ENCODE data around the gene BRD4. TPM values are rescaled to one million over a fixed set of nuclear protein-coding genes. Genes with fewer than 3 reads are reported as not detected.

BRD4 gene
- total RNA-seq, 6 donors from 2014 or later: 41.9 to 117 (median 79.3) TPM

DNA sequence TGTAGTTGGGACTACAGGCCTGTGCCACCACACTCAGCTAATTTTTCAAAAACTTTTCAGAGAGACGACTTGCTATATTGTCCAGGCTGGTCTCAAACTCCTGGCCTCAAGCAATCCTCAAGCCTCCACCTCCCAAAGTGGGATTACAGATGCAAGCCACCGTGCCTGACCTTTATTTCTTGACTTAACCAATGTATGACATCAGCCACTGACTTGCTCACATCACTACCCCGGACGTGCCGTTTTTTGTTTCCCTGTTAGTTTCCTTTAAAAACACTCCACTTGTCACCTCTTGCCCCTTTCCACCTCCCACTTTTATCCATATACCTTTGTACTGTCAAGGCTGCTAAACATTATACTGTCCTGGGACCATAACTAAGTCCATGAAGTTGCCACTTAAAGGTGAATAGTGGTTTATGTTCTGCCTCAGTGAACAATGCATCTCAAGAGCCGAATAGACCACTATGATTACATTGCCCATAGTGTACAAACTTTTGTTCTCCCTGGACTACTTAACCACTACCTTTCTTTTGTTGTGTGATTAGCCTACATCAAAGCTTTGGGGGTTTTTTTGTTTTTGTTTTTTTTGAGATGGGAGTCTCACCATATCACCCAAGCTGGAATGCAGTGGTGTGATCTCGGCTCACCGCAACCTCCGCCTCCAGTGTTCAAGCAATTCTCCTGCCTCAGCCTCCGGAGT, 97.8 kb downstream of the BRD4 start:
- no peak for TF ChIP-seq POLR2AphosphoS5 (IDR thresholded peaks at IDR 0.05)
- TF ChIP-seq POLR2A (IDR thresholded peaks at IDR 0.05): no peak
- TF ChIP-seq, protein P1, sequence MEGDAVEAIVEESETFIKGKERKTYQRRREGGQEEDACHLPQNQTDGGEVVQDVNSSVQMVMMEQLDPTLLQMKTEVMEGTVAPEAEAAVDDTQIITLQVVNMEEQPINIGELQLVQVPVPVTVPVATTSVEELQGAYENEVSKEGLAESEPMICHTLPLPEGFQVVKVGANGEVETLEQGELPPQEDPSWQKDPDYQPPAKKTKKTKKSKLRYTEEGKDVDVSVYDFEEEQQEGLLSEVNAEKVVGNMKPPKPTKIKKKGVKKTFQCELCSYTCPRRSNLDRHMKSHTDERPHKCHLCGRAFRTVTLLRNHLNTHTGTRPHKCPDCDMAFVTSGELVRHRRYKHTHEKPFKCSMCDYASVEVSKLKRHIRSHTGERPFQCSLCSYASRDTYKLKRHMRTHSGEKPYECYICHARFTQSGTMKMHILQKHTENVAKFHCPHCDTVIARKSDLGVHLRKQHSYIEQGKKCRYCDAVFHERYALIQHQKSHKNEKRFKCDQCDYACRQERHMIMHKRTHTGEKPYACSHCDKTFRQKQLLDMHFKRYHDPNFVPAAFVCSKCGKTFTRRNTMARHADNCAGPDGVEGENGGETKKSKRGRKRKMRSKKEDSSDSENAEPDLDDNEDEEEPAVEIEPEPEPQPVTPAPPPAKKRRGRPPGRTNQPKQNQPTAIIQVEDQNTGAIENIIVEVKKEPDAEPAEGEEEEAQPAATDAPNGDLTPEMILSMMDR (IDR thresholded peaks at IDR 0.05): no peak
- TF ChIP-seq EP300 (IDR thresholded peaks at IDR 0.05): no peak
- DNase-seq (no peak), ATAC-seq (ENCODE audit: low FRiP score in 2 of 2) (no peak)
- peaks cover 10 to 31% (median 26%) of the 10 kb centered on the region in 4 donors for H3K4me1 ChIP-seq
- WGBS, 2 donors: 73 to 74% methylated on average over 10 of the region's 10 CpGs
- H3K9me3 ChIP-seq: no peaks in the 10 kb centered on the region
- peaks cover 15 to 42% (median 37%) of the 10 kb centered on the region in 4 donors for H3K36me3 ChIP-seq
- H3K4me3 ChIP-seq: no peak overlapping the region
- H3K27me3 ChIP-seq: peaks cover 0 to 7% (median 3%) of the 10 kb centered on the region in 4 donors
- peak overlapping the region in 1 of 4 donors; percentile 4 for H3K27ac ChIP-seq

DNA sequence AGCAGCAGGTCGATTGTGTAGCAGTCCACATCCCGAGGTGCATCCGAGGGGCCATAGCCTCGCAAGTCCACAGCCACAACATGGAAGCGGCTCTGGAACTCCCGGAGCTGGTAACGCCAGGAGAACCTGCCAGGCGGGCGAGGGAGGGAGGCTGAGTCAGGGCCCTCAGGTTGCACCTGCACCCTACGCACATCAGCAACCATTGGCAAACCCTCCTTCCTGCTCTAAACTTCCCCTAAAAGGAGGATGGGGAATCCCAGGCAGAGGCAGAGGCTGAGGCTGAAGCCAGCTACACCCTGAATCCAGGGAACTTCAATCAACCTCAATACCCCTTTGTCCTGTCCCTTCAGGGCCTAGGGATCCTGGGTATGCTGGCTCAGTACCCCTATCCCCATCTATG, 101.1 kb downstream of the BRD4 start:
- Histone ChIP-seq H3K4me1 (peaks cover 10 to 26% (median 26%) of the 10 kb centered on the region in 4 donors), H3K36me3 (peaks cover 0 to 9% (median 6%) of the 10 kb centered on the region in 4 donors), H3K27me3 (peaks cover 0 to 7% (median 3%) of the 10 kb centered on the region in 4 donors), H3K4me3 (no peak overlapping the region), H3K27ac (no peak overlapping the region), H3K9me3 (no peaks in the 10 kb centered on the region)
- TF ChIP-seq, protein P1 (IDR thresholded peaks at IDR 0.05): no peak
- TF ChIP-seq POLR2AphosphoS5 (IDR thresholded peaks at IDR 0.05) (no peak), POLR2A (IDR thresholded peaks at IDR 0.05) (no peak), EP300 (IDR thresholded peaks at IDR 0.05) (no peak)
- 63 to 87% methylated on average over 3 to 10 of the region's 10 CpGs for WGBS, 2 donors
- ATAC-seq (ENCODE audit: low FRiP score in 2 of 2) (no peak), DNase-seq (no peak)

DNA sequence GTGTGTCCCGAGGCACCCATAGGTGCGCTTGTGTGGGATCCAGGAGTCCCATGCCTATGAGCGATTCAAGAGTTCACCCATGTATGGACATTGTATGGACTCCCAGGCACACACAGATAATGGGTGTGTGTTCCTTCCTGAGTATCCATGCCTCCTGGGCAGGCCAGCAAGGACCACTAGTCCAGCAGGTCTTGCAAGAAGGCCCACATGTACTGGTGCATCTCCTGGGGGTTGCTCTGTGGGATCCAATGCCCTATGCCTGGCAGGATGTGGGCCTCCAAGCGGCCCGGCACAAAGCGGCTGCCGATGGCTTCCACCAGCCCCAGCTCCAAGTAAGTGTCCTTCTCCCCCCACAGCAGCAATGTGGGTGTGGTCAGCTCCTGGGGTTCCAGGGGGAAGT, 105.1 kb downstream of the BRD4 start:
- TF ChIP-seq POLR2AphosphoS5 (IDR thresholded peaks at IDR 0.05) (no peak), POLR2A (IDR thresholded peaks at IDR 0.05) (no peak), EP300 (IDR thresholded peaks at IDR 0.05) (no peak)
- TF ChIP-seq, protein P1 (IDR thresholded peaks at IDR 0.05): no peak
- Histone ChIP-seq H3K27ac (no peak overlapping the region), H3K9me3 (no peaks in the 10 kb centered on the region), H3K4me1 (peaks cover 16 to 24% (median 20%) of the 10 kb centered on the region in 4 donors), H3K27me3 (peaks cover 0 to 7% (median 3%) of the 10 kb centered on the region in 4 donors), H3K4me3 (no peak overlapping the region), H3K36me3 (no peaks in the 10 kb centered on the region)
- DNase-seq (no peak), ATAC-seq (ENCODE audit: low FRiP score in 2 of 2) (no peak)
- WGBS, 2 donors: 80 to 100% methylated on average over 1 to 3 of the region's 7 CpGs

- no peak for ATAC-seq (ENCODE audit: low FRiP score in 2 of 2)
- Histone ChIP-seq H3K27ac (peak overlapping the region in 2 of 4 donors; percentile 25 to 27), H3K4me1 (peaks cover 11 to 16% (median 14%) of the 10 kb centered on the region in 4 donors), H3K9me3 (no peaks in the 10 kb centered on the region), H3K27me3 (no peaks in the 10 kb centered on the region), H3K36me3 (no peaks in the 10 kb centered on the region), H3K4me3 (no peak overlapping the region)
- no peak for DNase-seq
- TF ChIP-seq EP300 (IDR thresholded peaks at IDR 0.05): no peak
- TF ChIP-seq POLR2AphosphoS5 (IDR thresholded peaks at IDR 0.05): no peak
- 82 to 91% methylated on average over 4 to 7 of the region's 7 CpGs for WGBS, 2 donors
Measured at GRCh38 chr19:15225760-15226159, 106.6 kb downstream of the BRD4 start.

DNA sequence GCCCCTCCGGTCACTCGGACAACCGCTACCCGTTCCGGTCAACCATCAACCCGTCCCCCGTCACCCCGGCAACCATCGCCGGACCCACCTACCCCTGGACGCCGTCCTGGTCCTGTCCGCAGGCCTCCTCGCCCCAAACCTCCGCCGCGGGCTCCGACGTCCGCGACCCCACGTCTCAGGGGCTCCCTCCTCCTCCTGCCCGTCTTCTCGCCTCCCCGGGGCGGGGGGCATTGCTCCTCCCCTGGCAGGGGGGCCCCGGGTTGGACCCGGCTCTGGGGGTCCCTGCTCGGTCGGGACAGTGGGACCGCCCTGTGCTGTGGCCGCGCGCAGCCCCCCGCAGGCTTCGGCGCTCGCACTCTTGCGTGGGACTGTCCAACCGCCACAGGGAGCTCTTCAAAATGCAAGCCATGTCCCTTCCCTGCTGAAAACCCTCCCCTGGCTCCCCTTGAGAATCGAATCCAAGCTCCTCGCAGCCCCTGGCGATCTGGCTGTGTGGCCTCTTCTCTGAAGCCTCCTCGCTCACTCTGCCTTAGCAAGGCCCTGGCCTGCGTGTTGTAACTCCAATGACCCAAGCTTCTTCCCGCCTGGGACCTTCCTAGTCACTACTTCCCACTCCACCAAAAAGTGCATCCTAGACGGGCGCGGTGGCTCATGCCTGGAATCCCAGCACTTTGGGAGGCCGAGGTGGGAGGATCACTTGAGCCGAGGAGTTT, 108.5 kb downstream of the BRD4 start:
- Histone ChIP-seq H3K27me3 (no peaks in the 10 kb centered on the region), H3K4me3 (peak overlapping the region; percentile 34 to 73 (median 57)), H3K36me3 (no peaks in the 10 kb centered on the region), H3K4me1 (peaks cover 11 to 16% (median 14%) of the 10 kb centered on the region in 4 donors), H3K27ac (peak overlapping the region in 2 of 4 donors; percentile 73 to 84), H3K9me3 (no peaks in the 10 kb centered on the region)
- peak in 1 of 2 donors; percentile 26 for ATAC-seq (ENCODE audit: low FRiP score in 2 of 2)
- 30 to 37% methylated on average over 16 to 21 of the region's 51 CpGs for WGBS, 2 donors
- TF ChIP-seq POLR2A (IDR thresholded peaks at IDR 0.05): peak in 1 of 4 donors; percentile 23
- TF ChIP-seq, protein P1 (IDR thresholded peaks at IDR 0.05): no peak
- DNase-seq: no peak

All from upper lobe of left lung (tissue), 6 donors.